Uterus (tissue), 2 donors: Measurements from ENCODE around the gene SLCO2A1.

Experiments used
- POLR2A ChIP-seq, 2 donors: fragments of 450-650 bp; IDR thresholded peaks; one replicate each; pipeline ENCODE4 v1.6.1; 2016; ENCODE audit warnings: antibody characterized with exemption in 2 of 2, mild to moderate bottlenecking in 1 of 2, moderate library complexity in 1 of 2
- TF ChIP-seq, protein P1 (sequence below), 4 experiments: fragments of 200-600 bp in 2 of 4; fragments of 450-650 bp in 2 of 4; sonication (generic) in 2 of 4; IDR thresholded peaks; one replicate each; pipeline ENCODE4 v1.5.1; 2016 to 2019; ENCODE audit warnings: antibody characterized with exemption in 4 of 4, mild to moderate bottlenecking in 2 of 4, moderate library complexity in 1 of 4

DNA sequence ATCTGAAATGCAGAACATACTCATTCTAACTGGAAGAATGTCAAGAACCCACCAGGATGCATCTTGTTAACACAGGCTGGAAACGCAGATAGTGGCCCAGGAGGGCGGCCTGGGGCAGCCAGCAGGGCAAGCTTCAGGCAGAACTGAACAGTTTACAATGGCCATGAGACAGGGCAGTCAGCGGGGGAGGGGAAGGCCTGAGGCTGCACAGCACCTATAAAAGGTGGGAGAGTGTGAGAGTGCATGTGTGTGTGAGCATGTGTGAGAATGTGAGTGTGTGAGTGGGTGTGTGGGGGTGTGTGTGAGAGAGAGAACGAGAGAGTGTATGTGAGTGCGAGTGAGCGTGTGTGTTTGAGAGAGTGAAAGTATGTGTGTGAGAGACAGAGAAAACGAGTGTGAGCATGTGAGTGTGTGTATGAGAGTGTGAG, 26.8 kb upstream of the SLCO2A1 start:
- TF ChIP-seq, protein P1, sequence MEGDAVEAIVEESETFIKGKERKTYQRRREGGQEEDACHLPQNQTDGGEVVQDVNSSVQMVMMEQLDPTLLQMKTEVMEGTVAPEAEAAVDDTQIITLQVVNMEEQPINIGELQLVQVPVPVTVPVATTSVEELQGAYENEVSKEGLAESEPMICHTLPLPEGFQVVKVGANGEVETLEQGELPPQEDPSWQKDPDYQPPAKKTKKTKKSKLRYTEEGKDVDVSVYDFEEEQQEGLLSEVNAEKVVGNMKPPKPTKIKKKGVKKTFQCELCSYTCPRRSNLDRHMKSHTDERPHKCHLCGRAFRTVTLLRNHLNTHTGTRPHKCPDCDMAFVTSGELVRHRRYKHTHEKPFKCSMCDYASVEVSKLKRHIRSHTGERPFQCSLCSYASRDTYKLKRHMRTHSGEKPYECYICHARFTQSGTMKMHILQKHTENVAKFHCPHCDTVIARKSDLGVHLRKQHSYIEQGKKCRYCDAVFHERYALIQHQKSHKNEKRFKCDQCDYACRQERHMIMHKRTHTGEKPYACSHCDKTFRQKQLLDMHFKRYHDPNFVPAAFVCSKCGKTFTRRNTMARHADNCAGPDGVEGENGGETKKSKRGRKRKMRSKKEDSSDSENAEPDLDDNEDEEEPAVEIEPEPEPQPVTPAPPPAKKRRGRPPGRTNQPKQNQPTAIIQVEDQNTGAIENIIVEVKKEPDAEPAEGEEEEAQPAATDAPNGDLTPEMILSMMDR (IDR thresholded peaks at IDR 0.05): no peak
- TF ChIP-seq POLR2A (IDR thresholded peaks at IDR 0.05): no peak
